ENCODE measurements around the gene ST3GAL3. TPM values are rescaled to one million over a fixed set of nuclear protein-coding genes. Genes with fewer than 3 reads are reported as not detected.

The ST3GAL3 gene
- total RNA-seq, 6 experiments from 2014 or later: 6.4 to 14.2 (median 12.0) TPM

DNA sequence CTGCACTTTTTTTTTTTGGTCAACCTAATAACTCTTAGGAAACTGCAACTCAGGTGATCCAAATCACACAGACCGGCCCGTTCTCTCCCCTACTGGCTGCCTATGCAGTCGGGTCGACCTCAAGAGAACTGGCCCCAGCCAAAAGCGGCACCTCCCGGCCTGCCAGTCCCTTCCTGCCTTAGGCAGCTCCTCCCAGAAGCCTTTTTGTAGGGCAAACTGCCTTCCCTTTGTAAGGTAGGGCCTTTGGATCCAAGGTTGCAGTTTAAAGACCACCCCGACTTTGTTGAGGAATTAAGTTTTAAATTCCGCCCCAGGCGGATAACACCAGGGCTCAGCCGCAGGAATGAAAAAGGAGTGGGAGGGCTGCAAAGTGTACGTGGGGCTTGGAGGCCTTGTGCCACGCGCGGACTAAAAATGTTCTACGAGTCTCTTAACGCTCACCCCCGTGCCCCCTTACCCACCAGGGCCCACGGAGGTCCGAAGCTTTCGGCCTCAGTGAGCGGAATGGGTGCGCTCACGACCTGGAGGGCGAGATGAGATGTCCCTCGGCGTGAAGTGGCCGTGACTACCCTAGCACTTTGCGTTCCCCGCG, 642 bp upstream of the ST3GAL3 start:
- ATAC-seq (peak; percentile 4 to 44 (median 10)), DNase-seq (peak; percentile 31 to 62 (median 54))
- H3K9me3 ChIP-seq: no peaks in the 10 kb centered on the region
- 3% methylated on average over 21 of the region's 30 CpGs for WGBS (ENCODE audit: insufficient coverage, low coverage, low lambda C conversion rate, missing lambda C conversion rate)
- TF ChIP-seq, protein P1, sequence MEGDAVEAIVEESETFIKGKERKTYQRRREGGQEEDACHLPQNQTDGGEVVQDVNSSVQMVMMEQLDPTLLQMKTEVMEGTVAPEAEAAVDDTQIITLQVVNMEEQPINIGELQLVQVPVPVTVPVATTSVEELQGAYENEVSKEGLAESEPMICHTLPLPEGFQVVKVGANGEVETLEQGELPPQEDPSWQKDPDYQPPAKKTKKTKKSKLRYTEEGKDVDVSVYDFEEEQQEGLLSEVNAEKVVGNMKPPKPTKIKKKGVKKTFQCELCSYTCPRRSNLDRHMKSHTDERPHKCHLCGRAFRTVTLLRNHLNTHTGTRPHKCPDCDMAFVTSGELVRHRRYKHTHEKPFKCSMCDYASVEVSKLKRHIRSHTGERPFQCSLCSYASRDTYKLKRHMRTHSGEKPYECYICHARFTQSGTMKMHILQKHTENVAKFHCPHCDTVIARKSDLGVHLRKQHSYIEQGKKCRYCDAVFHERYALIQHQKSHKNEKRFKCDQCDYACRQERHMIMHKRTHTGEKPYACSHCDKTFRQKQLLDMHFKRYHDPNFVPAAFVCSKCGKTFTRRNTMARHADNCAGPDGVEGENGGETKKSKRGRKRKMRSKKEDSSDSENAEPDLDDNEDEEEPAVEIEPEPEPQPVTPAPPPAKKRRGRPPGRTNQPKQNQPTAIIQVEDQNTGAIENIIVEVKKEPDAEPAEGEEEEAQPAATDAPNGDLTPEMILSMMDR (IDR thresholded peaks at IDR 0.05): no peak
- TF ChIP-seq POLR2A (IDR thresholded peaks at IDR 0.05): no peak
- no peaks in the 10 kb centered on the region for H3K27me3 ChIP-seq
- H3K27ac ChIP-seq: peak overlapping the region in 2 of 3 donors; percentile 30 to 70
- intact Hi-C loops (cut with DNase I): no loop called here
- H3K36me3 ChIP-seq: peaks cover 0 to 29% (median 17%) of the 10 kb centered on the region in 4 donors
- peaks cover 0 to 21% (median 9%) of the 10 kb centered on the region in 4 donors for H3K4me1 ChIP-seq
- H3K4me3 ChIP-seq: peak overlapping the region; percentile 60 to 88 (median 72)

DNA sequence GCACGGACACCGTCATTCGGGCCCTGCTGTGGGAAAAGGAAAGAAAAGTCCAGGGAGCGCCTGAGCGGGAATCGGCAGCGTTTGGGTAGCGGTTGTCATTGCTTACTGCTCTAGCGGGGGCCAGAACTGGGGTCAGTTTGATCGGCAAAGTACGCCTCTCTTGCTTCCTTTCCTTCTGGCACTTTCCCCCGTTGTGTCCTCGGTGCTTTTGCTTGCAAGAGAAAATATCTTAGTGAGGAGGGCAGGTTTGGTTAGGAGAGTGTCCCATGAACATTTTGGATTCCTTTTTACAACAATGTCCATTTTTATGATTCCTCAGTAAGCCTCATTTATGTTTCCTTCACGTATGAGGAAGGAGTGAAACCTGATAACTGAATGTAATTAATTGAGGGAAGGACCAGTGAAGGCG, 670 bp downstream of the ST3GAL3 start:
- ATAC-seq (no peak), DNase-seq (no peak)
- intact Hi-C loops (cut with DNase I): no loop called here

DNA sequence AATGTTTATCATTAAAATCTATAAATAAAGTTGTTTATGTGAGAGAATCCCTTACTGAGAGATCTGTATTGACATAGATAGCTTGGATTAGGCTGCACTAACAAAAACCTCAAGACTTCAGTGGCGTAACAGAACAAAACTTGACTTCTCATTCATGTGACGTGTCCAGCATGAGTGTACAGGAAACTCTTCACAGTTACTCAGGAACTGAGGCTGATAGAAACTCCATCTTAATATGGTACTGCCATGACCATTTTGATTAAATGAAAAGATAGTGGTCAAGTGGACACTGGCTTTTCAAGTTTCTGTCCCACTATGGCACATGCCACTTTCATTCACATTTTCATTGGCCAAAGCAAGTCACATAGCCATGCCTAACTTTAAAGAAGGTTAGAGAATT, 3.7 kb downstream of the ST3GAL3 start:
- Histone ChIP-seq H3K27ac (no peak overlapping the region), H3K4me3 (no peak overlapping the region), H3K27me3 (no peaks in the 10 kb centered on the region), H3K36me3 (peaks cover 0 to 3% (median 0%) of the 10 kb centered on the region in 4 donors), H3K4me1 (peaks cover 0 to 20% (median 9%) of the 10 kb centered on the region in 4 donors), H3K9me3 (no peaks in the 10 kb centered on the region)
- TF ChIP-seq, protein P1 (IDR thresholded peaks at IDR 0.05): no peak
- TF ChIP-seq POLR2A (IDR thresholded peaks at IDR 0.05): no peak
- 67% methylated on average over 2 of the region's 2 CpGs for WGBS (ENCODE audit: insufficient coverage, low coverage, low lambda C conversion rate, missing lambda C conversion rate)
- no peak for ATAC-seq
- intact Hi-C loops (cut with DNase I): no loop called here
- DNase-seq: no peak

More for the DNA sequence above, 670 bp downstream of the ST3GAL3 start:
- H3K27me3 ChIP-seq: no peaks in the 10 kb centered on the region
- H3K36me3 ChIP-seq: peaks cover 0 to 18% (median 11%) of the 10 kb centered on the region in 4 donors
- peak overlapping the region; percentile 60 to 88 (median 72) for H3K4me3 ChIP-seq
- TF ChIP-seq, protein P1 (IDR thresholded peaks at IDR 0.05): no peak
- no peak for TF ChIP-seq POLR2A (IDR thresholded peaks at IDR 0.05)
- WGBS (ENCODE audit: insufficient coverage, low coverage, low lambda C conversion rate, missing lambda C conversion rate): 0% methylated on average over 10 of the region's 15 CpGs
- peaks cover 0 to 21% (median 9%) of the 10 kb centered on the region in 4 donors for H3K4me1 ChIP-seq
- H3K9me3 ChIP-seq: no peaks in the 10 kb centered on the region
- peak overlapping the region; percentile 69 to 70 (median 69) for H3K27ac ChIP-seq

DNA sequence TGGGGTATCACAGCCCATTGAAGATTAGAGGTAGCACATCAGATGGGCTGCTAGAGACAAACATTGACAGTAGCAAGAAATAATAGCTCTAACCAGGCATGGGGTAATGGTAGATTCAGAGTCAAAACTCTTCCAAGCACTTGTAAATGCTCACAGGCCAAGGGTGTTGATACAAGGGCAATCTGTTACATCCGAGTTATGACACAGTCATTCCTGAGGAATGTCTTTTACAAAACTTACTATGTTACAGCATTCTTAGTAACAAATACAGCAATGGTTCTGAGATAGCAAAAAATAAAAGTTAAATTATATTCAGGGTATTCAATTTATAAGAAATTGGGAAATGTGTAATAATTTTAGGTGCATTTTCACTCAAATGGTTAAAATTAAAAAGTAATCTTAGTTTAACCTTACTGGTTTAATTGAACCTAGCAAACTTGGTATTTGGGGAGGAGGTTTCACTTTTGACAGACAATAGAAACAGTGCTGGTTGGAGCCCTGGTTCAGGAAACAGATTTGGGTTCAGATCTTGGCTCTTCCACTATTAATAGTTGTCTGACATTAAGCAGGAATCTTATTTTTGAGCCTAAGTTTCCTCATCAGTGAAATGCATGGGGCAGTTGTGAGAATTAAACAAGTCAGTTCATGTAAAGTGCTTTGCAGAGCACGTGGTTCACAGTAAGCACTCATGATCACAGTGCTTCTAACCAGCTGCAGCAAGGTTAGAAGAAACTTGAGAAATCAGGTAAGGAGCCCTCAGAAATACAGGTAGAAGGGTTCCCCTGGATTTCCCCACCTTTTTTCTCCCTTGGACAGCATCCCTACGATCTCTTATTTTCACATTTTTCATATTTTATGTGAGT, 4.4 kb downstream of the ST3GAL3 start:
- Histone ChIP-seq H3K4me3 (no peak overlapping the region), H3K9me3 (no peaks in the 10 kb centered on the region), H3K4me1 (peaks cover 0 to 13% (median 5%) of the 10 kb centered on the region in 4 donors), H3K27ac (no peak overlapping the region), H3K27me3 (no peaks in the 10 kb centered on the region), H3K36me3 (peaks cover 0 to 3% (median 0%) of the 10 kb centered on the region in 4 donors)
- intact Hi-C loops (cut with DNase I): no loop called here
- no peak for TF ChIP-seq POLR2A (IDR thresholded peaks at IDR 0.05)
- no peak for ATAC-seq
- WGBS (ENCODE audit: insufficient coverage, low coverage, low lambda C conversion rate, missing lambda C conversion rate): 89% methylated on average over 3 of the region's 3 CpGs
- DNase-seq: no peak

Measured in right lobe of liver (tissue), 6 donors.